Measurements from ENCODE around the gene TMEM80. TPM values are rescaled to one million over a fixed set of nuclear protein-coding genes. Genes with fewer than 3 reads are reported as not detected.

TMEM80 gene
- polyA plus RNA-seq, 5 donors = 23.2 to 35.8 (median 29.9) TPM

- no peak for DNase-seq
Observed at GRCh38 chr11:699116-699508, 3.5 kb downstream of the TMEM80 start.

GRCh38 chr11:699753-700152 is 4.1 kb downstream of the TMEM80 start:
- DNase-seq = no peak

GRCh38 chr11:701741-702461 is 6.3 kb downstream of the TMEM80 start:
- DNase-seq = no peak

- no peak for DNase-seq
Observed at GRCh38 chr11:702462-703461, 7.1 kb downstream of the TMEM80 start.

- DNase-seq = no peak
Observed at GRCh38 chr11:703506-703905, 7.9 kb downstream of the TMEM80 start.

GRCh38 chr11:704228-704674 is 8.6 kb downstream of the TMEM80 start:
- DNase-seq = no peak

GRCh38 chr11:704781-705645 is 9.4 kb downstream of the TMEM80 start:
- DNase-seq = no peak

- no peak for DNase-seq
Observed at GRCh38 chr11:705646-706438, 10.2 kb downstream of the TMEM80 start, which contains the start of gene EPS8L2. TSS of gene EPS8L2 (plus strand) at chr11:706231. CDS start at chr11:709408, 3,177 bp downstream.

- DNase-seq = no peak
Observed at GRCh38 chr11:706439-706956, 10.9 kb downstream of the TMEM80 start.

- no peak for DNase-seq
Observed at GRCh38 chr11:706957-707816, 11.6 kb downstream of the TMEM80 start.

- no peak for DNase-seq
Observed at GRCh38 chr11:707817-708420, 12.3 kb downstream of the TMEM80 start.

- no peak for DNase-seq
Observed at GRCh38 chr11:708511-708910, 12.9 kb downstream of the TMEM80 start.

- no peak for DNase-seq
Observed at GRCh38 chr11:709109-709997, 13.7 kb downstream of the TMEM80 start.

- no peak for DNase-seq
Observed at GRCh38 chr11:714436-714835, 18.8 kb downstream of the TMEM80 start.

- DNase-seq = no peak
Observed at GRCh38 chr11:719214-720016, 23.8 kb downstream of the TMEM80 start.

GRCh38 chr11:720017-720641 is 24.5 kb downstream of the TMEM80 start:
- DNase-seq = no peak

Data from right lung (tissue), 5 donors.